ENCODE data around the gene WHRN.

DNA sequence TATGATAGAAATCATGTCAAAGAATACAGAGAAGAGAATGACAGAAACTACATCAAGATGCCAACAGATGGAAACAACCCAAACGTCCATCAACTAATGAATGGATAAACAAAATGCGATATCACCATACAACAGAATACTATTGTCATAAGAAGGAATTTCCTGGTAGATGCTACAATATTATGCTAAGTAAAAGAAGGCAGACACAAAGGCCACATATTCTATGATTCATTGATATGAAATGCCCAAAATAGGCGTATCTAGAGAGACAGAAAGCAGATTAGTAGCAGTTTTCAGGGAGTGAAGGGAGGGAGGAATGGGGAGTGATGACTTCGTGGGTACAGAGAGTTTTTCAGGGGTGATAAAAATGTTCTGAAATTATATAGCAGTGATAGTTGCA, 59.2 kb downstream of the WHRN start:
- no peak for TF ChIP-seq POLR2AphosphoS5 (IDR thresholded peaks at IDR 0.05; ENCODE audit: low read depth, low read length)
- no peak for TF ChIP-seq POLR2A (IDR thresholded peaks at IDR 0.05; ENCODE audit: low read depth, low read length)

Data from GM12892 (cell line).